ENCODE results near the gene PIGU.

The PIGU gene

GRCh38 chr20:34705008-34705396 is 28.1 kb upstream of the PIGU start:
- TF ChIP-seq FOXP2 (optimal IDR thresholded peaks at IDR 0.05; ENCODE audit: borderline replicate concordance, extremely low read depth, extremely low read length, insufficient read depth) (no peak), REST (IDR thresholded peaks at IDR 0.05; ENCODE audit: insufficient read depth in 1 of 2, low read depth in 2 of 2, low read length in 2 of 2) (no peak), SIN3A (IDR thresholded peaks at IDR 0.05; ENCODE audit: borderline replicate concordance, insufficient read depth, low read length) (no peak), TAF1 (IDR thresholded peaks at IDR 0.05; ENCODE audit: borderline replicate concordance, insufficient read depth, low read length) (no peak), POLR2AphosphoS5 (IDR thresholded peaks at IDR 0.05; ENCODE audit: low read depth, low read length) (no peak)

GRCh38 chr20:34704177-34705007 is 27.5 kb upstream of the PIGU start, which contains the start of gene TP53INP2:
TSS of gene TP53INP2 (plus strand) at chr20:34704344. CDS start at chr20:34708740, 4,396 bp downstream.
- TF ChIP-seq POLR2AphosphoS5 (IDR thresholded peaks at IDR 0.05; ENCODE audit: low read depth, low read length) (no peak), TAF1 (IDR thresholded peaks at IDR 0.05; ENCODE audit: borderline replicate concordance, insufficient read depth, low read length) (0 out of 2 replicates have a peak, but pooled peaks have one; percentile 11), SIN3A (IDR thresholded peaks at IDR 0.05; ENCODE audit: borderline replicate concordance, insufficient read depth, low read length) (no peak), FOXP2 (optimal IDR thresholded peaks at IDR 0.05; ENCODE audit: borderline replicate concordance, extremely low read depth, extremely low read length, insufficient read depth) (peak; percentile 35)

GRCh38 chr20:34703424-34704176 is 26.7 kb upstream of the PIGU start:
- no peak for TF ChIP-seq SIN3A (IDR thresholded peaks at IDR 0.05; ENCODE audit: borderline replicate concordance, insufficient read depth, low read length)
- no peak for TF ChIP-seq POLR2AphosphoS5 (IDR thresholded peaks at IDR 0.05; ENCODE audit: low read depth, low read length)
- no peak for TF ChIP-seq TAF1 (IDR thresholded peaks at IDR 0.05; ENCODE audit: borderline replicate concordance, insufficient read depth, low read length)
- no peak for TF ChIP-seq FOXP2 (optimal IDR thresholded peaks at IDR 0.05; ENCODE audit: borderline replicate concordance, extremely low read depth, extremely low read length, insufficient read depth)
- TF ChIP-seq REST (IDR thresholded peaks at IDR 0.05; ENCODE audit: insufficient read depth in 1 of 2, low read depth in 2 of 2, low read length in 2 of 2) = no peak

- TF ChIP-seq POLR2AphosphoS5 (IDR thresholded peaks at IDR 0.05; ENCODE audit: low read depth, low read length) (no peak), FOXP2 (optimal IDR thresholded peaks at IDR 0.05; ENCODE audit: borderline replicate concordance, extremely low read depth, extremely low read length, insufficient read depth) (no peak), REST (IDR thresholded peaks at IDR 0.05; ENCODE audit: insufficient read depth in 1 of 2, low read depth in 2 of 2, low read length in 2 of 2) (no peak), SIN3A (IDR thresholded peaks at IDR 0.05; ENCODE audit: borderline replicate concordance, insufficient read depth, low read length) (no peak), TAF1 (IDR thresholded peaks at IDR 0.05; ENCODE audit: borderline replicate concordance, insufficient read depth, low read length) (no peak)
These were observed 26.1 kb upstream of the PIGU start for GRCh38 chr20:34703061-34703423.

- no peak for TF ChIP-seq TAF1 (IDR thresholded peaks at IDR 0.05; ENCODE audit: borderline replicate concordance, insufficient read depth, low read length)
- no peak for TF ChIP-seq SIN3A (IDR thresholded peaks at IDR 0.05; ENCODE audit: borderline replicate concordance, insufficient read depth, low read length)
- TF ChIP-seq POLR2AphosphoS5 (IDR thresholded peaks at IDR 0.05; ENCODE audit: low read depth, low read length) = no peak
- TF ChIP-seq FOXP2 (optimal IDR thresholded peaks at IDR 0.05; ENCODE audit: borderline replicate concordance, extremely low read depth, extremely low read length, insufficient read depth) = no peak
- TF ChIP-seq REST (IDR thresholded peaks at IDR 0.05; ENCODE audit: insufficient read depth in 1 of 2, low read depth in 2 of 2, low read length in 2 of 2) = no peak
These were observed 24.7 kb upstream of the PIGU start for GRCh38 chr20:34701405-34702085.

Data from PFSK-1 (cell line).